ENCODE data around the gene FOXK1.

The FOXK1 gene

GRCh38 chr7:4734587-4735345, 52.7 kb downstream of the FOXK1 start:
- no peak overlapping the region for H3K4me3 ChIP-seq (ENCODE audit: low read length)
- no peak for DNase-seq (ENCODE audit: low read depth, low spot score)

GRCh38 chr7:4737300-4737699, 55.2 kb downstream of the FOXK1 start:
- no peak for DNase-seq (ENCODE audit: low read depth, low spot score)

GRCh38 chr7:4738711-4739527, 56.8 kb downstream of the FOXK1 start:
- DNase-seq (ENCODE audit: low read depth, low spot score): no peak

More at GRCh38 chr7:4737300-4737699, 55.2 kb downstream of the FOXK1 start:
- no peak overlapping the region for H3K4me3 ChIP-seq (ENCODE audit: low read length)

GRCh38 chr7:4739528-4739992, 57.5 kb downstream of the FOXK1 start:
- peak; percentile 17 for DNase-seq (ENCODE audit: low read depth, low spot score)
- H3K4me3 ChIP-seq (ENCODE audit: low read length): no peak overlapping the region

More at GRCh38 chr7:4738711-4739527, 56.8 kb downstream of the FOXK1 start:
- H3K4me3 ChIP-seq (ENCODE audit: low read length): no peak overlapping the region

- H3K4me3 ChIP-seq (ENCODE audit: low read length): no peak overlapping the region
- DNase-seq (ENCODE audit: low read depth, low spot score): no peak
Observed at GRCh38 chr7:4740796-4741195, 58.7 kb downstream of the FOXK1 start.

GRCh38 chr7:4742051-4742573, 60.0 kb downstream of the FOXK1 start:
- no peak for DNase-seq (ENCODE audit: low read depth, low spot score)
- no peak overlapping the region for H3K4me3 ChIP-seq (ENCODE audit: low read length)

GRCh38 chr7:4742852-4743251, 60.8 kb downstream of the FOXK1 start:
- no peak overlapping the region for H3K4me3 ChIP-seq (ENCODE audit: low read length)
- no peak for DNase-seq (ENCODE audit: low read depth, low spot score)

- DNase-seq (ENCODE audit: low read depth, low spot score): peak; percentile 67
- peak overlapping the region; percentile 34 for H3K4me3 ChIP-seq (ENCODE audit: low read length)
Observed at GRCh38 chr7:4744391-4745264, 62.5 kb downstream of the FOXK1 start.

- DNase-seq (ENCODE audit: low read depth, low spot score): peak; percentile 38
- peak overlapping the region; percentile 34 for H3K4me3 ChIP-seq (ENCODE audit: low read length)
Observed at GRCh38 chr7:4745265-4745919, 63.3 kb downstream of the FOXK1 start.

GRCh38 chr7:4745971-4746919, 64.2 kb downstream of the FOXK1 start:
- no peak for DNase-seq (ENCODE audit: low read depth, low spot score)
- H3K4me3 ChIP-seq (ENCODE audit: low read length): no peak overlapping the region; the same call in 1 of the 2 replicates

GRCh38 chr7:4747013-4747412, 64.9 kb downstream of the FOXK1 start:
- DNase-seq (ENCODE audit: low read depth, low spot score): no peak
- no peak overlapping the region for H3K4me3 ChIP-seq (ENCODE audit: low read length)

- DNase-seq (ENCODE audit: low read depth, low spot score): no peak
- H3K4me3 ChIP-seq (ENCODE audit: low read length): no peak overlapping the region
Observed at GRCh38 chr7:4747746-4748145, 65.7 kb downstream of the FOXK1 start.

- H3K4me3 ChIP-seq (ENCODE audit: low read length): no peak overlapping the region
- DNase-seq (ENCODE audit: low read depth, low spot score): no peak
Observed at GRCh38 chr7:4748231-4748681, 66.2 kb downstream of the FOXK1 start.

- DNase-seq (ENCODE audit: low read depth, low spot score): no peak
- H3K4me3 ChIP-seq (ENCODE audit: low read length): no peak overlapping the region
Observed at GRCh38 chr7:4749363-4749762, 67.3 kb downstream of the FOXK1 start.

- H3K4me3 ChIP-seq (ENCODE audit: low read length): no peak overlapping the region
- no peak for DNase-seq (ENCODE audit: low read depth, low spot score)
Observed at GRCh38 chr7:4749798-4750197, 67.7 kb downstream of the FOXK1 start.

GRCh38 chr7:4751398-4751947, 69.4 kb downstream of the FOXK1 start:
- H3K4me3 ChIP-seq (ENCODE audit: low read length): no peak overlapping the region
- DNase-seq (ENCODE audit: low read depth, low spot score): no peak
